Lung (tissue), 12 donors: ENCODE data around the gene GLRA1. TPM values are rescaled to one million over a fixed set of nuclear protein-coding genes. Genes with fewer than 3 reads are reported as not detected.

Experiments used
- ATAC-seq: fragments of 200-7000 bp; cut with Tn5 transposase; one replicate; pipeline ENCODE4 v1.9.1; 2020; ENCODE audit warnings: moderate number of reproducible peaks; ENCODE audit not compliant: insufficient read depth, low FRiP score
- DNase-seq, 3 donors: peaks; one replicate each; pipeline ENCODE4 v3.0.0-alpha.2; 2013 to 2017
- H3K27ac ChIP-seq, 2 donors: one replicate each; pipeline ENCODE4 v1.5.1; 2013; ENCODE audit warnings: mild to moderate bottlenecking in 2 of 2, moderate library complexity in 2 of 2, control low read depth in 1 of 2, inconsistent platforms in 1 of 2, low read depth in 1 of 2, low read length in 1 of 2
- H3K27me3 ChIP-seq, 3 donors: one replicate each; pipeline ENCODE4 v1.5.1; 2013; ENCODE audit warnings: low read length in 2 of 3; ENCODE audit not compliant: control insufficient read depth in 3 of 3, insufficient read depth in 3 of 3
- H3K36me3 ChIP-seq, 4 donors: one replicate each; pipeline ENCODE4 v1.5.1; 2013; ENCODE audit warnings: low read length in 4 of 4, mild to moderate bottlenecking in 1 of 4, moderate library complexity in 1 of 4; ENCODE audit not compliant: control insufficient read depth in 4 of 4, insufficient read depth in 4 of 4
- H3K4me1 ChIP-seq, 5 donors: one replicate each; pipeline ENCODE4 v1.5.1; 2013; ENCODE audit warnings: low read length in 5 of 5, mild to moderate bottlenecking in 2 of 5, moderate library complexity in 1 of 5; ENCODE audit not compliant: control insufficient read depth in 5 of 5, insufficient read depth in 5 of 5
- H3K4me3 ChIP-seq: one replicate; pipeline ENCODE4 v1.5.1; 2013; ENCODE audit warnings: mild to moderate bottlenecking, control low read depth, moderate library complexity
- H3K9ac ChIP-seq, 2 donors: one replicate each; pipeline ENCODE4 v1.5.1; 2013; ENCODE audit warnings: low read length in 2 of 2, control low read depth in 1 of 2; ENCODE audit not compliant: insufficient read depth in 1 of 2
- H3K9me3 ChIP-seq, 4 donors: one replicate each; pipeline ENCODE4 v1.5.1; 2013; ENCODE audit warnings: low read length in 3 of 4, mild to moderate bottlenecking in 1 of 4, moderate library complexity in 1 of 4; ENCODE audit not compliant: control insufficient read depth in 4 of 4, insufficient read depth in 3 of 4
- CTCF ChIP-seq: IDR thresholded peaks from 2 replicates; pipeline ENCODE4 v1.5.1; 2012; ENCODE audit warnings: mild to moderate bottlenecking; ENCODE audit errors: control extremely low read depth, extremely low read depth
- WGBS, 2 donors: extraction: QIAGEN DNeasy Blood & Tissue Kit; methylation state at CpG; one replicate each; pipeline ENCODE4 v1.1.7; 2013; 5-methylcytosine and 5-hydroxymethylcytosine counted together
- polyA plus RNA-seq, 2 donors: library from polyadenylated mRNA; stranded (reverse); fragments of 200-250 nt; gene quantifications; one replicate each; pipeline ENCODE4 v1.2.1, GENCODE V29; 2013
- total RNA-seq, 2 donors: library from RNA; depleted of rRNA in 1 of 2; stranded (reverse); fragments of >200 nt in 1 of 2; gene quantifications; one replicate each; pipeline ENCODE4 v1.2.1, GENCODE V29; 2014 to 2021
- donor health status: control.
- donor health status: control.
- donor health status: Bipolar disorder and iron deficiency.
- donor health status: healthy.
- donor health status: DM: yes; HTN: yes; CAD: no.

Gene GLRA1
- total and polyA plus RNA-seq, 4 donors = not detected

DNA sequence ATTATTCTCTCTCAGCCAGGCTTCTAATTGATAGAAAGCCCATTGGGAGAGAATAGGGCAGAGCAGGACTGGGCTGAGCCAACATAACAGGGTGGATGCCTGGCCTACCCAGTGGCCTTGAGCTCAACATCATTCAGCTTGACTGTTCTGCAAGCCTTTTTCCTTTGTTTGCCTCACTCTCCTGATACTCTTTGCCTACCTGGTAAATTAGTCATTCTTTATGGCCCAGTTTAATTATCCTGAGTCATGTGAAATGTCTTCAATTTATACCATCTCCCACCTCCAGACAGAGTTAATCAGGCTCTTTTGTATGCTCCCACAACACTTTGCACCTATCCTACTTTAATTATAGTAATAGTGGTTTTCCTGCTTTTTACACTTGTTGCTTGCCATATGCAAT lies 13.6 kb downstream of the GLRA1 start:
- Histone ChIP-seq H3K36me3 (no peaks in the 10 kb centered on the region), H3K4me1 (peaks cover 0 to 8% (median 0%) of the 10 kb centered on the region in 5 donors), H3K27ac (no peak overlapping the region), H3K9ac (no peak overlapping the region), H3K27me3 (peaks cover 0 to 17% (median 2%) of the 10 kb centered on the region in 3 donors), H3K4me3 (no peak overlapping the region), H3K9me3 (no peaks in the 10 kb centered on the region)
- ATAC-seq (no peak), DNase-seq (no peak)
- no peak for TF ChIP-seq CTCF

DNA sequence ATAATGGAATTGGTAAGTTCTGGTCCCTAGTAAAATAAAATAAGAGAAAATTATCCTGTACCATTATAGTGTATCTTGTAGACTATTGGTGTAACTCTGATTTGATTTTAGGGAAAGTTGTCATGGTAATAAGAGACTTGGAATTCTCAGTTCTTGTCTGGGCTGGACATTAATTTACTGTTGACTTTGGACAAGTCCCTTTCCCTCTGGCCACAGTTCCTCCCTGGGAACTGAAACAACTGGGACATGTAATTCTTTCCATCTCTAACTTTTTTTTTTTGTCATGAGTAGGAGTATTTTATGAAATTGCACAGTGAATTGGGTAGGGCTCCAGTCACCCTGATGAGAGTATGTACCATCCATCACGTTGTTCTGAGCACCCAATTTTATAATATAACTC lies 15.0 kb downstream of the GLRA1 start:
- H3K4me1 ChIP-seq = peaks cover 0 to 22% (median 6%) of the 10 kb centered on the region in 5 donors
- no peaks in the 10 kb centered on the region for H3K36me3 ChIP-seq
- no peak overlapping the region for H3K9ac ChIP-seq
- H3K27ac ChIP-seq = no peak overlapping the region
- peaks cover 0 to 17% (median 2%) of the 10 kb centered on the region in 3 donors for H3K27me3 ChIP-seq
- no peak for ATAC-seq
- H3K9me3 ChIP-seq = no peaks in the 10 kb centered on the region
- TF ChIP-seq CTCF = no peak
- 55 to 68% methylated on average over 1 of the region's 1 CpG for WGBS, 2 donors
- no peak overlapping the region for H3K4me3 ChIP-seq
- no peak for DNase-seq

GRCh38 chr5:151906246-151906645 lies 18.4 kb downstream of the GLRA1 start:
- Histone ChIP-seq H3K9ac (no peak overlapping the region), H3K4me1 (peaks cover 0 to 47% (median 7%) of the 10 kb centered on the region in 5 donors), H3K4me3 (no peak overlapping the region), H3K27ac (no peak overlapping the region), H3K27me3 (peaks cover 0 to 3% (median 0%) of the 10 kb centered on the region in 3 donors), H3K9me3 (no peaks in the 10 kb centered on the region), H3K36me3 (no peaks in the 10 kb centered on the region)
- 24 to 54% methylated on average over 3 of the region's 3 CpGs for WGBS, 2 donors
- no peak for TF ChIP-seq CTCF
- peak in 1 of 3 donors; percentile 35 for DNase-seq
- ATAC-seq = no peak

DNA sequence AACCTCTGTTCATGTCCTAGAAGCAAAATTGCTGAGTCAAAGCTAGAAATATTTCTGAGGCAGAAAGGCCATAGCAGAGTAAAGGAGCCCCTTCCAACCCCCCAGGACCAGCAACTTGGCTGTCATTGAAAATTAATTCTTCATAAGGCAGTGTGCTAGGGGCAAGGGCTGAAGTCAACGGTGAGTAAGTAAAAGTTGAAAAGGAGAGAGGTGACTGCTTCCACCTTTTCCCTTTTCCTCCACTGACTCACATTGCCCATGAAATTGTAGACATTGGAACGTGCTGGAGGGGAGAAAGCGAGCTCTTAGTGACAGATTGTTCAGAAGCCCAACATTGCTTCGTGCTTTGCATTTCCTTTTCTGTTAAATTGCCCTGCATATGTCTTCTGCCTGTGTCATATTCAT lies 19.1 kb downstream of the GLRA1 start:
- H3K36me3 ChIP-seq = no peaks in the 10 kb centered on the region
- H3K27ac ChIP-seq = no peak overlapping the region
- H3K4me3 ChIP-seq = no peak overlapping the region
- WGBS, 2 donors = 37 to 55% methylated on average over 4 of the region's 4 CpGs
- no peaks in the 10 kb centered on the region for H3K9me3 ChIP-seq
- H3K27me3 ChIP-seq = peaks cover 0 to 3% (median 0%) of the 10 kb centered on the region in 3 donors
- DNase-seq (no peak), ATAC-seq (no peak)
- H3K4me1 ChIP-seq = peaks cover 0 to 54% (median 7%) of the 10 kb centered on the region in 5 donors
- H3K9ac ChIP-seq = no peak overlapping the region
- no peak for TF ChIP-seq CTCF
